ENCODE results near the gene CAND2.

DNA sequence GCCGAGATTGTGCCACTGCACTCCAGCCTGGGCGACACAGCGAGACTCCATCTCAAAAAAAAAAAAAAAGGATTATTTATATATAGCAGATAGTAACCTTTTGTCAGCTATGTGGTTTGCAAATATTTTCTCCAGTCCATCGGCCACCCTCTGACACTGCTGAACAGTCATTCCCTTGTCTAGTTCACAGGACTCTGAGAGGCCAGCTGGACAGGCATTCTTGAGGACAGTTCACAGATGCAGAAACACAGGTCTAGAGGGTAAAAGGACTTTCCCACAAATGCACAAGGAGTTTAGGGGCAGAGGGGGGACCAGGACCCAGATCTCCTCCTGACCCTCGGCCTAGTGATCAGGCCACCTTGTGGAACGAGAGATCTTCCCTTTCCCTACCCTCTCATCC is 29.9 kb upstream of the CAND2 start:
- TF ChIP-seq, protein P1, sequence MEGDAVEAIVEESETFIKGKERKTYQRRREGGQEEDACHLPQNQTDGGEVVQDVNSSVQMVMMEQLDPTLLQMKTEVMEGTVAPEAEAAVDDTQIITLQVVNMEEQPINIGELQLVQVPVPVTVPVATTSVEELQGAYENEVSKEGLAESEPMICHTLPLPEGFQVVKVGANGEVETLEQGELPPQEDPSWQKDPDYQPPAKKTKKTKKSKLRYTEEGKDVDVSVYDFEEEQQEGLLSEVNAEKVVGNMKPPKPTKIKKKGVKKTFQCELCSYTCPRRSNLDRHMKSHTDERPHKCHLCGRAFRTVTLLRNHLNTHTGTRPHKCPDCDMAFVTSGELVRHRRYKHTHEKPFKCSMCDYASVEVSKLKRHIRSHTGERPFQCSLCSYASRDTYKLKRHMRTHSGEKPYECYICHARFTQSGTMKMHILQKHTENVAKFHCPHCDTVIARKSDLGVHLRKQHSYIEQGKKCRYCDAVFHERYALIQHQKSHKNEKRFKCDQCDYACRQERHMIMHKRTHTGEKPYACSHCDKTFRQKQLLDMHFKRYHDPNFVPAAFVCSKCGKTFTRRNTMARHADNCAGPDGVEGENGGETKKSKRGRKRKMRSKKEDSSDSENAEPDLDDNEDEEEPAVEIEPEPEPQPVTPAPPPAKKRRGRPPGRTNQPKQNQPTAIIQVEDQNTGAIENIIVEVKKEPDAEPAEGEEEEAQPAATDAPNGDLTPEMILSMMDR (IDR thresholded peaks at IDR 0.05), result no peak
- no peak for TF ChIP-seq POLR2AphosphoS5 (IDR thresholded peaks at IDR 0.05)

All from breast epithelium (tissue), 3 donors.